LNCaP clone FGC (cell line): ENCODE results near the gene GNG12.

Source experiments
- DNase-seq: peaks from one replicate; pipeline ENCODE4 v3.0.0-alpha.2; 2011; ENCODE audit warnings: low read depth
- H3K4me3 ChIP-seq: 2 replicates; pipeline ENCODE4 v1.5.1; 2011; ENCODE audit warnings: mild to moderate bottlenecking, low read depth, low read length, control low read depth
- CTCF ChIP-seq: IDR thresholded peaks from 2 replicates; pipeline ENCODE4 v1.5.1; 2012; ENCODE audit warnings: mild to moderate bottlenecking; ENCODE audit not compliant: control insufficient read depth, insufficient read depth; ENCODE audit errors: extremely low read depth

GNG12 gene

GRCh38 chr1:67827688-67828087 is 5.6 kb downstream of the GNG12 start:
- no peak for DNase-seq

GRCh38 chr1:67825591-67825990 is 7.7 kb downstream of the GNG12 start:
- TF ChIP-seq CTCF = no peak
- H3K4me3 ChIP-seq = no peak overlapping the region
- DNase-seq = no peak

More at GRCh38 chr1:67827688-67828087, 5.6 kb downstream of the GNG12 start:
- no peak for TF ChIP-seq CTCF
- H3K4me3 ChIP-seq = no peak overlapping the region

- H3K4me3 ChIP-seq = no peak overlapping the region
- no peak for TF ChIP-seq CTCF
- no peak for DNase-seq
Measured at GRCh38 chr1:67824766-67825165, 8.5 kb downstream of the GNG12 start.

- no peak for DNase-seq
- TF ChIP-seq CTCF = no peak
- no peak overlapping the region for H3K4me3 ChIP-seq
Measured at GRCh38 chr1:67823615-67824014, 9.7 kb downstream of the GNG12 start.

GRCh38 chr1:67821263-67821662 is 12.0 kb downstream of the GNG12 start:
- DNase-seq = no peak
- no peak for TF ChIP-seq CTCF
- H3K4me3 ChIP-seq = no peak overlapping the region

- H3K4me3 ChIP-seq = no peak overlapping the region
- TF ChIP-seq CTCF = no peak
- no peak for DNase-seq
Measured at GRCh38 chr1:67818725-67819301, 14.5 kb downstream of the GNG12 start.

- H3K4me3 ChIP-seq = no peak overlapping the region
- TF ChIP-seq CTCF = no peak
- DNase-seq = no peak
Measured at GRCh38 chr1:67818162-67818561, 15.1 kb downstream of the GNG12 start.
